SK-MEL-5 (cell line): Measurements from ENCODE around the gene VPS39. TPM values are rescaled to one million over a fixed set of nuclear protein-coding genes. Genes with fewer than 3 reads are reported as not detected.

ENCODE experiments used
- DNase-seq: peaks from one replicate; pipeline ENCODE4 v3.0.0-alpha.2; 2016; ENCODE audit warnings: low read depth, low spot score
- in situ Hi-C: cut with HindIII; loops from 2 replicates; pipeline ENCODE4 v1.10.0; 2016; ENCODE audit warnings: low sequenced_read_pairs, high pct_unique_total_duplicates, low pct_unique_long_range_greater_than_20kb
- total RNA-seq: library from RNA; depleted of rRNA; stranded (reverse); fragments of >200 nt; shearing (Covaris generic); gene quantifications from 2 replicates; pipeline ENCODE4 v1.2.3, GENCODE V29; 2014

VPS39 gene
- total RNA-seq, 1 experiment from 2014 or later: 22.2 TPM

DNA sequence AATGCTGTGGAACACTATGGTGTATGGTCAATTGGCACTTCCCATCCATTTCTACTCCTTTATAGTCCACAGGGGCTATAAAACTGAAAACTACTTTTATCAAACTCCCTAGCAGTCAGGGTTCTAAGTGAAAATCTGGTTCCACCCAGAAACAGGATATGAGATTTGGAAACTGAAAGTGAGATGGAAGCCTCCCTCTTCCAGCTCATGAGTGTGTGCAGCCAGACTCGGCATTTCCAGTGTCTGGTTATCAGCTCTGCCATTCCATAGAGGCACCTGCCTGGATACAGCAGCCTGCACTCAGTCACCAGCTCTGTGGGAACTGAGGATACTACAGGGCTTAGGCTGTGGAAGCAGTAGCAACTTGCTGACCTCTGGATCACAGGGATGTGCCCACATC, 37.0 kb downstream of the VPS39 start:
- in situ Hi-C loops: no loop called here
- no peak for DNase-seq

DNA sequence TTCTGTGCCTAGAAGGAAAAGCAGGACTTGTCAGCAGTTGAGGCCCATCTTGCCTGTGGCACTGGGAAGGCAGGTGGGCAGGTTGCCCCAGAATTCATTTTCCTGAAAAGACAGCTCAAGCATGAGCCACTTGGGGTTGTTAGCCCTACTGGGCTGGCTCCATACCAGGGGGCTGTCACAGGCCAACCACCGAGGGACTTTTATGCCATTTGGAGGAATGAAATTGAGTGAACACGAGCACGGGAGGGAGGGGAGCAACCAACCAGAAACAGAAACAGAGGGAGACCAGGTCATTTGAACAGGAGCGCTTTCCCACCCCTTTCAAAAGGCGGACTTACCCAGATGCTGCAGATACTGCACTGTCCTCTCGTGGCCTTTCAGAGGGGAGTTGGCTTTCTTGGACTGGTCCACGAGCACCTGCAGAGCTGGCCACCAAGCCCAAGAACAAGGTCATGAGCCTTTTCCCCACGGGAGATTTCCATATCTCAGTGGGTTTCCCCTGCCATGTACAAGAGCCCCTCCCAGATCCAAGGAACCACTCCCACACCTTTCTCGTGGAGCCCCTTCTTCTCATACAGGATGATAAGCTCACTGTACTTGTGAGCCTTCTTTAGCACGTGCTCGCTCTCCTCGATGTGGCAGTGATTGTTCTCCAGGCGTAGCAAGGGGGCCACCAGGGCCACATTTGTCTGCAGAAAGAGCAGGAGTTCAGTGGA, 41.7 kb downstream of the VPS39 start:
- in situ Hi-C loops: no loop called here
- DNase-seq: no peak

DNA sequence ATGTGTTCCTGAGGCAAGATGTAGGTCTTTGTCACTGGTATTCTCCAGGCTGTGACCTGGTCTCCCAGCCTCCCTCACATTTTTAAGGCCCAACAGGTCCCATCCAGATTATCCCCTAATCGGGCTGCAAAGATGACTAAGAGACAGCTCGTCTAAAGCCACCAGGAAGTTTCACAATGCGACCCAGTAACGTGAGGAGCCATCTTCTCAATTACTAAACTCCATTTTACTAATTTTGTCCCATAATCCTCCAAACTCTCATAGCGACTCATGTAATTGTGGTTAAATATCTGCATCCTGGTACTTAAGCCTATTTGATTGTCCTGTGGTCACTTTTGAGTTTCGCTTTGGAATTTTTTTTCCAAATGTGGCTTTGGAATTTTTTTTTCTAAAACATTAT, 43.0 kb downstream of the VPS39 start:
- in situ Hi-C loops: no loop called here

DNA sequence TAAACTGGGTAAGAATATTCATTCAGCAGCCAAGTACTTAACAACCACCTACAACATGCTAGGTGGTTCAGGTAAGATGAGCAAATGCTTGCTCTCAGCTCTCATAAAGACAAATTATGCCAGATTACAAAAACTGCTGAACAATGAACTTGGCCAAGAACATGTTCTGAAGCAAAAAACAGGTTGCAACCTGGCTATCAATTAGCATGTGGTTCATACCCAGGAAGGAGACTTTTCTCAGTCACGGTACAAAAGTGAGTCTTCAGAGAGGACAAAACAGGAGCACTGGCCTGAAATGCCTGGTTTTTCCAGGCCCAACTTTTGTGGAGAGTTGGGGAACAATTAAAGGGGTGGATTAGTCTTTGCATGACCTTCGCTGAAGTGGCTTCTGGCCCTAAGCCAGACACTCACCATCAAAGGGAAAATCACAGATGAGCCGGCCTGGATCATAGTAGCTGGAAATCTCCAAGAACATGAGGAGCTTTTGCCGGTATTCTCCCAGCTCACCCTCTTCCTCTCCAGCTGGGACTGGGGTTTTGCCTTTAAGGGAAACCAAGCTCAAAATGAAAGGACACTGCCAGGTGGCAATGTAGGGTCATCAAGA, 44.1 kb downstream of the VPS39 start:
- no peak for DNase-seq
- in situ Hi-C loops: no loop called here

More for the DNA sequence above, 43.0 kb downstream of the VPS39 start:
- DNase-seq: no peak

DNA sequence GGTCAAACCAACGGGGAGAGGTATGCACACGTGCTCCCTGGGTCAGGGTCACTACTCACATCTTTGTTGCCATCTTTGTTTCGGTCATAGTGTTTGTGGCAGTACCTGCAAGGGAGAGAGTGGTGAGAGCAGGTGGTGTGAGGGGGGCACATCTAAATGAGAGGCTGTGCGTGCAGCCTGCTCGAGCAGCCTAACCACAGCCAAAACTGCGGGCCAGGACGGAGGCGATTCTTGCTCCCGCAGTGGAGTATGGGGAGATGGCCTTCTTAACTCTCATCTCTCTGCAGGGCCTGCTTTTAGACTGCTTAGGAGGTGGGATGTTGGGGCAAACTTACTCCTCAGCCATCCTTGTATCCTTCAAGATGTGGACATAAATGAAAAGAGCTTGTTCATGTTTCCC, 44.8 kb downstream of the VPS39 start:
- DNase-seq: no peak
- in situ Hi-C loops: no loop called here

DNA sequence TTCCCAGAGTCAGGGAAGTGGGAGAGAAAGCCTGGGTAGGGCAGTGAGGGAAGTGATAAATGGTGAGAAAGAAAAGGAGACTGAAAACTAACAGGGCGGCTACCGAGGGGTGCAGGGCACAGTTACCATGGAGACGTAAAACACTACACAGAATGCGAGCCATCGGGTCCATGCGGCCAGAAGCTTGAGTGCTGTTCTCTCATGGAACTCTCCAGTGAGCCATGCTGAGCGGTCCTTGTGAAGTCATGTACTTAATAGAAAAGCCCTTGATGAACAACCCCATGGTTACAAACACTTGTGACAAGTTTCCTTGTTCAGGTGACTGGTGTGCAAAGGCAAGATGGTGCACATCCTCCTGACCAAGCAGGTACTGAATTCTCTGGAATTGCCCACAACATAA, 48.0 kb downstream of the VPS39 start:
- DNase-seq: no peak
- in situ Hi-C loops: no loop called here

DNA sequence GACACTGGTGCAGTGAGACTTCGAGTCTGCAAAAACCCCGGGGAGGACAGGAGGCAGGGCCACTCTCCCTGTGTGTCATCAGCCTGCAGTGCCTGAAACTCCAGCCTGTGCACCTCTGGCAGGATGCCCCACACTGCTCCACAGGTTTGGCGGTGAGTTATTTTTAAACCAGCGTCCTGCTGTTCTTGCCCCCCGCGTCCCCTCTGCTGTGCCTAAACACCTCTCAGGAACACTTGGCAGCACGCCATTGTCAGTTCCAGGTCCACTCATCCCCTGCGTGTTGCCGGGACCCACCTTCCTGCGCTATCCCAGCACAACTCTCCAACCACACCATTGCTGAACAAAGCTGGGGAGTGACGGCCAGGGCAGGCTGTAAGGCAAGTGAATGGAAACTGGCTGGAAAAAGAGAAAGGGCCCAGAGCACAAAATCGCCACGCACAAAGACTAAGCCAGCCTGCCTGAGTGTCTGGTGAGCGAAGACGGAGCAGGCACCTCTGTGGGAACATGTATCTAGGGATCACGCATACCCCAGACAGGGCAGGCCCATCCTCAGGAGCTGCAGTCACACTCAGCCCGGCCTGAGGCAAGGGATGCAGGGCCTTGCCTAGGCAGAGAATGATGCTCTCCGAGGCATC, 48.6 kb downstream of the VPS39 start:
- no peak for DNase-seq
- in situ Hi-C loops: no loop called here

DNA sequence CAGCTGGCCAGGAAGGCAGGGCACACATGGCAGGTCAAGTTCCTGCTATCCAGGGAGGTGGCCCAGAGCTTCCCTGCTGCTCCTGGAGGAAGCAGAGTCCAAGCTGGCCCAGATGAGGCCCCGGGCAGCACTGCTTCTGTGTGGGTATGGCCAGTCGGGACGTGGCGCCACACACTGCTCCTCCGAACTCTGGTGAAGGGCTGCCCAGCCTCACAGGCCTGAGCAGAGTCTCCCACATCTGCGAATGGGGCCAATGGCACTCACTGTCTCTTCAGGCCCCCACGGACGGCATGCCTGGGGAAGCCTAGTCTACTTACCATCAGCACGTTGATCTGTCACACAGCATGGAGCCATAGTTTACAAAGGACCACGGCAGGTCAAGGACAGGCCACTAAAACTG, 49.2 kb downstream of the VPS39 start:
- in situ Hi-C loops: no loop called here
- no peak for DNase-seq

DNA sequence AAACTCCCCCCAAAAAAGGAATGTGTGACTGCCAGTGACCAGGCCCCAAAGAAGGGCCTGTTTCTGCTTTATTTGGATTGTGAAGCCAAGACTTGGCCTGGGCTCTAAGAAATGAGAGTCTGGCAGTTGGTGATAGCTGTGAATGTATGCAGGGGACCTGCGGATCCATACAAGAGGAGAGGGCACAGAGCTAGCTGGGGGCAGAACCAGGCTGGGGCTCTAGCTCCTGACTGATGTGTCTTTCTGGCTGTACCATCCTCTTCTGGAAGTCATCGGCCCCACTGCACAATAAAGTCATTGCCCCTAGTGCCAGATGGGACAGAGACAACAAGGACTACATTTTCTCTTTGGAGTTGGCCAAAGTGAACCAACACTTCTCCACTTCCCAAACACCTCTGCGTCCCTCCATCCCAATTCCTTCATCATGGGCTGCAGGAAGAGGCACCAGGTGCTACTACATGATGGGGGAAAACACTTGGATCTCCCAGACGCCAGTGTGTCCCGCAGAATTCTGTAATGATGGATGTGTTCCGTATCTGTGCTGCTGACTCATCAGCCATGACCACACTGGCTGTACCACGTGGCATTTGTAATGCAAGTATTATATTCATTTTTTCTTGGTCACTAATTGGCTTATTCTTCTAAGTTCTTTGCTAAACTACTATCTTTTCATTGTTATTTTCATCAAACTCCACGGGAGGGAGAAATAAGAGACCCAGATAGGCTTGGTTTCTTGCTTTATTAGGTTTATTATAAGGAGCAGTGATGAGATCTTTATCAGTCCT, 49.9 kb downstream of the VPS39 start:
- in situ Hi-C loops: no loop called here
- no peak for DNase-seq

DNA sequence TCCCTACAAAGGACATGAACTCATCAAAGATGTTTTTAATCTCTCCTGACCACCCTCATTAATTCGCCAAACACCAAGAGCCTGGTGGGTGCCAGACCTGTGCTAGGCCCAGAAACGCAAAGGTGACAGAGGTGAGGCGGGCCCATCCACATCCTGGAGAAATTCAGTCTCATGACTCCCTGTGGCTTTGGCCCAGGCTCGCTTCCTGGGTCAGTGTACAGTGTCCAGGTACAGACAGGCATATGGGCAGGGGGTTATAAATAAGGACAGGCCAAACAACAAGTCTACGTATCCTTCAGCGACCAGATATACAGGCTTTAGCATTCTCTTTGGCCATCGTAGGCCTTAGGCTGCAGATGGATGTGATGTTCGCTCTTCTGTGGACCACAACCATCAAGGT, 50.7 kb downstream of the VPS39 start:
- in situ Hi-C loops: no loop called here
- no peak for DNase-seq

DNA sequence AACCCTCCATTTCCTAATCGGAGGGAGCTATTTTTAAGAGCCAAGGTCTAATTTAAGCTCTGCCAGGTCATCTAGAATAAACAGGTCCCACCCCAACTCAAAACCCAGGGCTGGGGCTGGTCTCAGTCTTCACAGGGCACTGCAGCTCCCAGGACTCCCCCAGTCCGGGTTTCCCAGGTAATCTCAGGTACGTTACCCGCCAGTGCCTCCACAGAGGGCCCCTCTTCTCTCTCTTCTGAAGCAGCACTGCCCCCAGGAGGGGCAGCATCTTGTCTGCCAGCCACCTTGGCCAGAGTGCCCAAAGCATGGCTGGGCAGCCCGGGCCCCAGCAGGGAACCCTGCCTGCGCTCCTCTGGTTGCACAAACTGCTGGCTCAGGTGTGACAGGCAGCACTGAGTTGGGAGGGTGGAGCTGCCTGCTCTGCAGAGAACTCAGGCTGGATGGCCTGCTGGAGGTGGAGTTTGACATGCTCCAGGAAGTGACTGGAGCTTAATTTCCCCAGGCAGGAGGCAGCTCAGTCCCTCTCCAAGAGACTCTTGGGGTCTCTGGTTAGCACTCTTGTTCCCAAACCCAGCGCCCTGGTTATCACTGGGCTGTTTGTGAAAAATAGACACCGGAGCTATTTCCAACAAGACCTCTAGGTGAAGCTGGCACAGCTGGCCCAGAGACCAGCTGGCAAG, 51.7 kb downstream of the VPS39 start, which contains the start of gene PLA2G4F:
Gene PLA2G4F (minus strand): TSS at position 394 of the 680 bp plus-strand sequence. CDS start 87 bp downstream, at position 307.
- no peak for DNase-seq
- in situ Hi-C loops: no loop called here

DNA sequence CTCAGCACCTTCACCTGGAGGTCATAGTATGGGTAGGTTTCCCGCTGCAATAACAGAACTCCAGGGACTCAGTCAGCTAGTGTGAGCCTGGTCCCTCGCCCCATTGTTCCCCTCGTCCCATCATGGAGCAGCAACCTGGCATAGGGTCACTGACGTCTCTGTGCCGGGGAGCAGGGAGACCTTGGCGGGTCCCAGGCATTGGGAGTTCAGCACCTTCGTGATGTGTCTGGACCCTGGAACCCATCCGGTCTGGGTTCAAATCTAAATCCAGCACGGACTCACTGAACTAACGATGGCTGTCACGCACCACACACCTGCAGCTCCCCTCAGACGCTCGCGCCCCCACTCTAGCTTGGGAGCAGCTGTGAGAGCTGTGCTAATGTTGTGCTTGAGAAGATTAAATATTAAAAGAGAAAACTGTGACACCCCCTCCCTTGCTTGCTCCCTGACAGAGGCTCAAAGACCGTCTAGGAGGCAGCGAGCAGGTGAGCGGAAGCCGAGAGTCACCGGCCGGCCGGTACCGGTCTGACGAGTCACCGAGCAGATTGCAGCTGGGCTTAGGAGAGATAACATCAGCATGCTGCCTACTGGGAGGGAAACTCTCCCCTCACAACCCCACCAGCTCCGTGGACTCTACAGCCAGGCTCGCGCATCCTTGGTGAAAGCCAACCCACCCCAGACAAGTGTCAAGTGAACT, 52.4 kb downstream of the VPS39 start:
- no peak for DNase-seq
- in situ Hi-C loops: no loop called here

DNA sequence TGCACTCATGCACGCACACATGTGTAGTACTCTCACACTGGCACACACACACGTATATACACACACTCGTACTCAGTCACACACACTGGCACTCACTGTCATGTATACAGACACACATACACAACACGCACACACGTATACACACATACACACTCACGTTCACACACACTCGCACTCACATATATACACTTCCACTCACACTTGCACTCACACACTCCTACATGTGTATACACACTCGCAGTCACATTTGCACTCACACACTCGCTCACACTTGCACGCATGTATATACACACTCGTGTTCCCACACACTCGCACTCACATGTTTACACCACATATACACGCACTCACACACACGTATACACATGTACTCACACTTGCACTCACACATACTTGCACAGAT, 53.1 kb downstream of the VPS39 start:
- in situ Hi-C loops: no loop called here
- no peak for DNase-seq

DNA sequence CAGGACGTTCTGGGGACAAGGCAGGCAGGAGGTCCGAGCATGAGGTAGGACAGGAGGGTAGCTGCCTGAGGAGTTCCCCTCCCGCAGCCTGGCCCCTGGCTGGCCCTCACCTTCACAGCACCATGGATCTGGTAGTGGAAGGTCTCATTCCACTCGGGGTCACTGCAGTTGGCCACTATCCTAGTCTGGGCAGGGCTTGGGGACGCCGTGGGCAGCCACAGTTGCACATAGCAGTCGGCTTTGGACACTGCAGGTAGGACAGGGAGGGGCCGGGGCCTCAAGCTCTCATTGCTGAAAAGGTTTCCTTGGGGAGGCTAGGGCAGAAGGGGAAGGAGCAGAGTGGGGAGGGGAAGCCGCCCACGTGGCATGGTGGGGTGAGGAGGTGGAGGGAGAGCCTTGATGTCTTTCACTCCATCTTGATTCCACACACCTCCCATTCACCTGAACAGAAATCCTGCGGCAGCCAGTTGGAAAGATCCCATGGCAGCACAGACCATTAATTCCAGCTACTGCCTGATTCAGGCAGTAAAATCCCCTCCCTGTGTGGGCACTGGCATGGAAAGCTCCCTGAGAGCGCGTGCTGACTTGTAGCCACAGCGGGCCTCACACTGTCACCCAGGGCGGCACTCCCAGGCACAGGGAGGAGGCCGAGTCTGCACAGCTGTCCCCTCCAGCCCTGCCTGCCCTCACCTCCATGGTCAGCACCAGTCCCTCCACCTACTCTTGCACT, 53.7 kb downstream of the VPS39 start:
- DNase-seq: no peak
- in situ Hi-C loops: no loop called here

DNA sequence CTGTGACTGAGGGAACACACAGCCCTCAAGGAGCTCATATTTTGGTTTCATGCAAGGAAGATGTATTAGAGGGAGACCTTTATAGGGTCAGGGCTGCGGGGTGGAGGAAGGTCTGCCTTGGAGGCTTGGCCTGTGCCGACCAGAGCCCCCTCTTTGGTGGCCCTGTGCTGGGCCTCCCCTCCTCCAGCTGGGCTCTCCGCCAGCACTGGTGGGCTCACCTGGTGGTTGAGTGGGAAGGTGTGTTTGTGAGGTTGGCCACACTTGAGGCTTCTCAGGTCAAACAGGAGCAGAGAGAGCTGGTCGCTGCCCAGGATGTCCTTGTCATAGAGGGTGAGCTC, 54.3 kb downstream of the VPS39 start:
- in situ Hi-C loops: no loop called here
- DNase-seq: no peak

DNA sequence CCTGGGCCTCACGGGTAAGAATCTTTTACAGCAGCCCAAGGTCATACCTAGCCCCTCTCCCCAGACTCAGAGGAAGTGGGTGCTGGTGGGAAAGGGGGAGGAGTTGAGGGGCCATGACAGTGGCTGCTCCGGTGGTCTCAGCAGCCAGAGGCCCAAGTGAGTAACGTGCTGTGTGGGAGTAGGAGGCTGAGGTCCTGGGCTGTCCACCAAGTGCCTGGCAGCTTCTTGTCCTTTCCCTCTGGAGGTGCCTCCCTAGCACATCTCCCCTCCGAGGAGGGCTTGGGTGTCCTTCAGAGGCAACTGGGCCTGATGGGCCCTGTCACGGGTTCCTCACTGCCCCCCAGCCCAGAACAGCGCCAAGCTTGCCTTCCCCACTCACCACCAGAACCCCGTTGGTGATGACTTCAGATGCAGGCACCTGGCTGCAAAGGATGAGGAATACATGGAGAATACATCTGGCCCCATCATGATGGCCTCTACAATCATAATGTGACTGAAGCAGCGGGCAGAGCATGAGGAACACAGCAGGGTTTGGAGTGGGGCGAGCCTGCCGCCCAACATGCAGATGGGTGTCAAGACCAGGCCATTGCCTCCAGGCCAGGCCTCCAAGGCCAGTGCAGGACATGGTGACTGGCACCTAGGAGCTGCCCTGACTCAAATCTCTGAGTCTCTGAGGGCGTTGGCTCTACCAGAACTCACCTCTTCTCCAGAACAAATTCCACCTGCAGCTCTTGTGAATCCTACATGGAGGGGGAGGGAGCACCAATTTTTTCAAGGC, 55.0 kb downstream of the VPS39 start:
- DNase-seq: no peak
- in situ Hi-C loops: no loop called here
